Measurements from ENCODE around the gene CYB561D2.

- no peak for TF ChIP-seq CTCF (optimal IDR thresholded peaks at IDR 0.05 in 1 of 3, IDR thresholded peaks at IDR 0.05 in 1 of 3, conservative IDR thresholded peaks at IDR 0.05 in 1 of 3; ENCODE audit: extremely low read depth in 1 of 3, insufficient read depth in 2 of 3, low read length in 3 of 3)
- TF ChIP-seq EZH2 (IDR thresholded peaks at IDR 0.05; ENCODE audit: low read length): no peak
Measured at GRCh38 chr3:50334339-50335075, 16.2 kb upstream of the CYB561D2 start.
